ENCODE data around the gene CANX. TPM values are rescaled to one million over a fixed set of nuclear protein-coding genes. Genes with fewer than 3 reads are reported as not detected.
"Not testable (repeated sequence)": the region's sequence is repeated elsewhere in the genome, so short reads cannot be mapped to it uniquely, and the experiment has no call there.

CANX gene
- total RNA-seq, 2 experiments from 2014 or later = 164 to 451 TPM

DNA sequence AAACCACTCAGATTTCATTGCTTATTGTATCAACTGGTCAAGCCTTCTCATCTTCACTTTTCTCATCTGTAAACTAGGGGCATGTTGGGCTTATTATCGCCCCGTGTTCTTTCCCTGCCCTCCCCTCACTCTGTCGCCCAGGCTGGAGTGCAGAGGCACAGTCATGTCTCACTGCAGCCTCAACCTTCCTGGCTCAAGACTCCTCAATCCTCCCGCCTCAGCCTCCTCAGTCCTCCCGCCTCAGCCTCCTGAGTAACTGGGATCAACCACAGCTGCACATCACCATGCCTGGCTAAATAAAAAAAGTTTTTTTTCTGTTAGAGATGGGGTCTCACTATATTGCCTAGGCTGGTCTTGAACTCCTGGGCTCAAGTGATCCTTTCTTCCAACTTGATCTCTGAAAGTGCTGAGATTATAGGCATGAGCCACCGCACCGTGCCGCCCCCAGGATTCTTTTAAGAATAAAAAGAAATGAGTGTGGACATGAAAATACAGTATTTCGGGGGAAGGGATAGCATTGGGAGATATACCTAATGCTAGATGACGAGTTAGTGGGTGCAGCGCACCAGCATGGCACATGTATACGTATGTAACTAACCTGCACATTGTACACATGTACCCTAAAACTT is 35.9 kb downstream of the CANX start:
- Histone ChIP-seq H3K36me3 (ENCODE audit: insufficient read depth, low read length) (peaks cover 64% of the 10 kb centered on the region), H3K4me2 (ENCODE audit: low read length) (peak overlapping the region; percentile 74), H3K4me1 (ENCODE audit: insufficient read depth, low read length, poor library complexity, severe bottlenecking) (peaks cover 17% of the 10 kb centered on the region), H4K20me1 (ENCODE audit: insufficient read depth, low read length) (no peaks in the 10 kb centered on the region), H2AFZ (ENCODE audit: low read length) (no peak overlapping the region), H3K27ac (ENCODE audit: low read depth, low read length, poor library complexity, severe bottlenecking) (no peak overlapping the region), H3K79me2 (ENCODE audit: insufficient read depth, low read depth, low read length) (peaks cover 64% of the 10 kb centered on the region), H3K9me3 (ENCODE audit: low read length) (no peaks in the 10 kb centered on the region), H3K9me2 (ENCODE audit: insufficient read depth, low read length) (no peaks in the 10 kb centered on the region), H3K4me3 (ENCODE audit: low read depth, low read length, poor library complexity, severe bottlenecking) (peak overlapping the region; percentile 88)
- intact Hi-C loops (cut with micrococcal nuclease; ENCODE audit: unreplicated experiment) = loop anchor here (5.0 kb wide), 1 partner anchor 73 kb away; the partner anchor contains the start of gene MGAT4B
- ChIA-PET CTCF (ENCODE audit: unreplicated experiment) (no interaction called here), POLR2A (no interaction called here)
- TF ChIP-seq, protein P1, sequence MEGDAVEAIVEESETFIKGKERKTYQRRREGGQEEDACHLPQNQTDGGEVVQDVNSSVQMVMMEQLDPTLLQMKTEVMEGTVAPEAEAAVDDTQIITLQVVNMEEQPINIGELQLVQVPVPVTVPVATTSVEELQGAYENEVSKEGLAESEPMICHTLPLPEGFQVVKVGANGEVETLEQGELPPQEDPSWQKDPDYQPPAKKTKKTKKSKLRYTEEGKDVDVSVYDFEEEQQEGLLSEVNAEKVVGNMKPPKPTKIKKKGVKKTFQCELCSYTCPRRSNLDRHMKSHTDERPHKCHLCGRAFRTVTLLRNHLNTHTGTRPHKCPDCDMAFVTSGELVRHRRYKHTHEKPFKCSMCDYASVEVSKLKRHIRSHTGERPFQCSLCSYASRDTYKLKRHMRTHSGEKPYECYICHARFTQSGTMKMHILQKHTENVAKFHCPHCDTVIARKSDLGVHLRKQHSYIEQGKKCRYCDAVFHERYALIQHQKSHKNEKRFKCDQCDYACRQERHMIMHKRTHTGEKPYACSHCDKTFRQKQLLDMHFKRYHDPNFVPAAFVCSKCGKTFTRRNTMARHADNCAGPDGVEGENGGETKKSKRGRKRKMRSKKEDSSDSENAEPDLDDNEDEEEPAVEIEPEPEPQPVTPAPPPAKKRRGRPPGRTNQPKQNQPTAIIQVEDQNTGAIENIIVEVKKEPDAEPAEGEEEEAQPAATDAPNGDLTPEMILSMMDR (conservative IDR thresholded peaks at IDR 0.05; ENCODE audit: low read length) = no peak
- no TSS peak for BruUV-seq (replicated peaks)
- no peak for DNase-seq (ENCODE audit: low spot score)

DNA sequence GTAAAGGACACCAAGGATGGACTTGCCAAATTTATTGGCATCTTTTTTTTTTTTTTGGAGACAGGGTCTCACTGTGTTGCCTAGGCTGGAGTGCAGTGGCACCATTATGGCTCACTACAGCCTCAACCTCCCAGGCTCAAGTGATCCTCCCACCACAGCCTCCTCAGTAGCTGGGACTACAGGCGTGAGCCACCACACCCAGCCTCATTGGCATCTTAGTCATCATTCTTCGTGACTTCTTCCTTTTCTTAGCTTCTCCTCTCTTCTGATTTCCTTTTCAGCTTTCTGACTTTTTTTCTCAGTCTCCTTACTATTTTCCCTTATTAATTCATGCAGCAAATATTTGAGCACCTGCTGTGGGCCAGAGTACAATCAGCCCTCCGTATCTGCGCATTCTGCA is 40.0 kb downstream of the CANX start:
- Histone ChIP-seq H3K27ac (ENCODE audit: low read depth, low read length, poor library complexity, severe bottlenecking) (no peak overlapping the region), H3K4me1 (ENCODE audit: insufficient read depth, low read length, poor library complexity, severe bottlenecking) (peaks cover 7% of the 10 kb centered on the region), H3K79me2 (ENCODE audit: insufficient read depth, low read depth, low read length) (peaks cover 91% of the 10 kb centered on the region), H2AFZ (ENCODE audit: low read length) (no peak overlapping the region), H3K4me2 (ENCODE audit: low read length) (no peak overlapping the region), H3K9me2 (ENCODE audit: insufficient read depth, low read length) (no peaks in the 10 kb centered on the region), H4K20me1 (ENCODE audit: insufficient read depth, low read length) (no peaks in the 10 kb centered on the region), H3K9me3 (ENCODE audit: low read length) (no peaks in the 10 kb centered on the region), H3K4me3 (ENCODE audit: low read depth, low read length, poor library complexity, severe bottlenecking) (no peak overlapping the region), H3K36me3 (ENCODE audit: insufficient read depth, low read length) (peaks cover 67% of the 10 kb centered on the region)
- ChIA-PET POLR2A (interaction anchor here (1.0 kb wide), 1 partner anchor 30 kb away, joined by 5 read pairs; no protein-coding TSS in a partner anchor), CTCF (ENCODE audit: unreplicated experiment) (no interaction called here)
- intact Hi-C loops (cut with micrococcal nuclease; ENCODE audit: unreplicated experiment) = no loop called here
- TF ChIP-seq, protein P1 (conservative IDR thresholded peaks at IDR 0.05; ENCODE audit: low read length) = no peak
- no peak for TF ChIP-seq EZH2phosphoT487 (IDR thresholded peaks at IDR 0.05; ENCODE audit: borderline replicate concordance, low read depth, low read length)
- no TSS peak for BruUV-seq (replicated peaks)
- no peak for DNase-seq (ENCODE audit: low spot score)

DNA sequence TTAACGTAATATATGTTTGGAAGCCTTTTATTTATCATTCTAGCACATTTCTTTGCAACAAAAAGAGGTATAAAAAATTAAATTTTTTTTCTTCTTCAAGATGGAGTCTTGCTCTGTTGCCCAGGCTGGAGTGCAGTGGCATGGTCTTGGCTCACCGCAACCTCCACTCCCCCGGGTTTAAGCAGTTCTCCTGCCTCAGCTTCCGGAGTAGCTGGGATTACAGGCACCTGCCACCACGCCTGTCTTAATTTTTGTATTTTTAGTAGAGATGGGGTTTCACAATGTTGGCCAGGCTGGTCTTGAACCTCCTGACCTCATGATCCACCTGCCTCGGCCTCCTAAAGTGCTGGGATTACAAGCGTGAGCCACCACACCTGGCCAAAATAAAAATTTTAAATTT is 45.3 kb downstream of the CANX start:
- H2AFZ ChIP-seq (ENCODE audit: low read length); H3K4me2 ChIP-seq (ENCODE audit: low read length); H3K27ac ChIP-seq (ENCODE audit: low read depth, low read length, poor library complexity, severe bottlenecking); CTCF ChIA-PET (ENCODE audit: unreplicated experiment); H3K4me1 ChIP-seq (ENCODE audit: insufficient read depth, low read length, poor library complexity, severe bottlenecking); H3K9me3 ChIP-seq (ENCODE audit: low read length); DNase-seq (ENCODE audit: low spot score); intact Hi-C loops (cut with micrococcal nuclease; ENCODE audit: unreplicated experiment); H4K20me1 ChIP-seq (ENCODE audit: insufficient read depth, low read length); BruUV-seq (replicated peaks); H3K9me2 ChIP-seq (ENCODE audit: insufficient read depth, low read length); H3K4me3 ChIP-seq (ENCODE audit: low read depth, low read length, poor library complexity, severe bottlenecking): not testable (repeated sequence)
- Histone ChIP-seq H3K36me3 (ENCODE audit: insufficient read depth, low read length) (peaks cover 71% of the 10 kb centered on the region), H3K79me2 (ENCODE audit: insufficient read depth, low read depth, low read length) (peaks cover 81% of the 10 kb centered on the region)
- POLR2A ChIA-PET = interaction anchor here (0.6 to 1.1 kb wide), 2 partner anchors 33 to 67 kb away, joined by 3 read pairs; no protein-coding TSS in a partner anchor
